ENCODE data around the gene EPHA6.

The EPHA6 gene

GRCh38 chr3:97293596-97294131, 479.3 kb downstream of the EPHA6 start:
- DNase-seq, result no peak

GRCh38 chr3:97297032-97297431, 482.6 kb downstream of the EPHA6 start:
- no peak for DNase-seq

GRCh38 chr3:97301114-97301513, 486.7 kb downstream of the EPHA6 start:
- DNase-seq, result no peak

- DNase-seq, result no peak
Measured at GRCh38 chr3:97306226-97306625, 491.8 kb downstream of the EPHA6 start.

GRCh38 chr3:97338375-97338774, 524.0 kb downstream of the EPHA6 start:
- no peak for DNase-seq

- DNase-seq, result no peak
Measured at GRCh38 chr3:97340940-97341339, 526.5 kb downstream of the EPHA6 start.

GRCh38 chr3:97347780-97348179, 533.4 kb downstream of the EPHA6 start:
- no peak for DNase-seq

GRCh38 chr3:97350971-97351370, 536.6 kb downstream of the EPHA6 start:
- no peak for DNase-seq

GRCh38 chr3:97353176-97353575, 538.8 kb downstream of the EPHA6 start:
- DNase-seq, result no peak

- DNase-seq, result no peak
Measured at GRCh38 chr3:97359977-97360376, 545.6 kb downstream of the EPHA6 start.

- DNase-seq, result no peak
Measured at GRCh38 chr3:97360804-97361203, 546.4 kb downstream of the EPHA6 start.

- no peak for DNase-seq
Measured at GRCh38 chr3:97384583-97384982, 570.2 kb downstream of the EPHA6 start.

GRCh38 chr3:97388774-97389173, 574.4 kb downstream of the EPHA6 start:
- DNase-seq, result no peak

GRCh38 chr3:97389936-97390335, 575.5 kb downstream of the EPHA6 start:
- DNase-seq, result no peak

- DNase-seq, result no peak
Measured at GRCh38 chr3:97391167-97391566, 576.8 kb downstream of the EPHA6 start.

- DNase-seq, result no peak
Measured at GRCh38 chr3:97409612-97410011, 595.2 kb downstream of the EPHA6 start.

- no peak for DNase-seq
Measured at GRCh38 chr3:97421565-97421964, 607.2 kb downstream of the EPHA6 start.

- no peak for DNase-seq
Measured at GRCh38 chr3:97425002-97425401, 610.6 kb downstream of the EPHA6 start.

- DNase-seq, result no peak
Measured at GRCh38 chr3:97430601-97431000, 616.2 kb downstream of the EPHA6 start.

- DNase-seq, result no peak
Measured at GRCh38 chr3:97432914-97433313, 618.5 kb downstream of the EPHA6 start.

GRCh38 chr3:97438131-97438530, 623.7 kb downstream of the EPHA6 start:
- DNase-seq, result no peak

GRCh38 chr3:97439373-97439772, 625.0 kb downstream of the EPHA6 start:
- DNase-seq, result no peak

GRCh38 chr3:97464035-97464434, 649.6 kb downstream of the EPHA6 start:
- no peak for DNase-seq

GRCh38 chr3:97470481-97470880, 656.1 kb downstream of the EPHA6 start:
- DNase-seq, result no peak

- no peak for DNase-seq
Measured at GRCh38 chr3:97479740-97480139, 665.3 kb downstream of the EPHA6 start.
